Spleen (tissue), 11 donors: ENCODE measurements around the gene PHLDB2. TPM values are rescaled to one million over a fixed set of nuclear protein-coding genes. Genes with fewer than 3 reads are reported as not detected.

Experiments used
- DNase-seq: peaks from one replicate; pipeline ENCODE4 v3.0.0-alpha.2; 2020
- H3K27ac ChIP-seq, 8 donors: fragments of 200-600 bp; sonication (generic) in 7 of 8; 1 replicate in 4 of 8; 2 replicates in 4 of 8; pipeline versions ENCODE4 v1.5.0 to v1.8.0; 2016 to 2021; ENCODE audit warnings: inconsistent platforms in 4 of 8, mild to moderate bottlenecking in 4 of 8, moderate library complexity in 1 of 8
- H3K27me3 ChIP-seq, 7 donors: fragments of 200-600 bp; sonication (generic) in 6 of 7; replicated peaks in 1 of 7; 1 replicate in 4 of 7; 2 replicates in 3 of 7; pipeline versions ENCODE4 v1.5.0 to v1.8.0; 2016 to 2021; ENCODE audit warnings: inconsistent platforms in 3 of 7, mild to moderate bottlenecking in 1 of 7
- H3K36me3 ChIP-seq, 6 donors: fragments of 200-600 bp; sonication (generic) in 5 of 6; 1 replicate in 4 of 6; 2 replicates in 2 of 6; pipeline versions ENCODE4 v1.5.0 to v1.8.0; 2016 to 2021; ENCODE audit warnings: inconsistent platforms in 2 of 6
- H3K4me1 ChIP-seq, 6 donors: fragments of 200-600 bp; sonication (generic) in 5 of 6; 1 replicate in 3 of 6; 2 replicates in 3 of 6; pipeline versions ENCODE4 v1.5.0 to v1.8.0; 2016 to 2021; ENCODE audit warnings: inconsistent platforms in 3 of 6
- H3K4me3 ChIP-seq, 8 donors: fragments of 200-600 bp; sonication (generic) in 7 of 8; 1 replicate in 4 of 8; 2 replicates in 4 of 8; pipeline versions ENCODE4 v1.5.0 to v1.8.0; 2016 to 2021; ENCODE audit warnings: inconsistent platforms in 4 of 8, mild to moderate bottlenecking in 4 of 8, moderate library complexity in 2 of 8
- H3K9me3 ChIP-seq, 8 donors: fragments of 200-600 bp; sonication (generic) in 7 of 8; 1 replicate in 4 of 8; 2 replicates in 4 of 8; pipeline versions ENCODE4 v1.5.0 to v1.8.0; 2016 to 2021; ENCODE audit warnings: inconsistent platforms in 4 of 8
- POLR2A ChIP-seq, 3 donors: fragments of 450-650 bp; IDR thresholded peaks; one replicate each; pipeline ENCODE4 v1.5.1; 2017; ENCODE audit warnings: antibody characterized with exemption in 3 of 3, mild to moderate bottlenecking in 1 of 3
- POLR2AphosphoS5 ChIP-seq, 3 donors: sonication (generic); formaldehyde crosslinking; IDR thresholded peaks; one replicate each; pipeline ENCODE4 v1.5.1; 2017; ENCODE audit warnings: antibody characterized with exemption in 3 of 3
- WGBS, 5 donors: extraction: QIAGEN DNeasy Blood & Tissue Kit in 3 of 5; methylation state at CpG; one replicate each; pipeline versions ENCODE4 v1.1.5 to v1.1.7; 2013 to 2018; 5-methylcytosine and 5-hydroxymethylcytosine counted together
- intact Hi-C: fragments of 100-400 bp; cut with DNase I; formaldehyde crosslinking; loops from one replicate; pipeline ENCODE4 v1.15.0; 2023; ENCODE audit warnings: low total_unique reads
- polyA plus RNA-seq, 3 donors: library from polyadenylated mRNA; stranded (reverse); fragments of 200-250 nt; gene quantifications; one replicate each; pipeline ENCODE4 v1.2.1, GENCODE V29; 2013
- total RNA-seq, 7 donors: library from RNA; depleted of rRNA in 3 of 7; stranded (reverse); fragments of >200 nt in 3 of 7; fragmentation: NEBNext Ultra II Directional in 4 of 7; extraction: Animal tissue kit (Norgen Biotek cat#: 25700) in 4 of 7; gene quantifications; one replicate each; pipeline versions ENCODE4 v1.1.0 to v1.2.1, GENCODE V29; 2016 to 2021
- TF ChIP-seq, protein P1 (sequence below), 11 experiments: fragments of 200-600 bp in 7 of 11; fragments of 450-650 bp in 4 of 11; sonication (generic) in 4 of 11; IDR thresholded peaks in 8 of 11; conservative IDR thresholded peaks in 3 of 11; 1 replicate in 7 of 11; 2 replicates in 4 of 11; pipeline versions ENCODE4 v1.4.0 to v1.8.0; 2016 to 2021; ENCODE audit warnings: antibody characterized with exemption in 11 of 11, inconsistent platforms in 4 of 11, mild to moderate bottlenecking in 1 of 11
- donor health status: healthy with polysubstance abuse.
- donor health status: DM: no; HTN: no; CAD: no; lungs with moderate emphysema.
- donor health status: DM: no; HTN: no; CAD: no.
- donor health status: Bipolar disorder and iron deficiency.
- donor health status: healthy.
- donor health status: DM: no; HTN: no; CAD: no.
- donor health status: DM: yes; HTN: yes; CAD: no.

PHLDB2 gene
- total and polyA plus RNA-seq, 10 donors = 4.7 to 78.6 (median 42.3) TPM

DNA sequence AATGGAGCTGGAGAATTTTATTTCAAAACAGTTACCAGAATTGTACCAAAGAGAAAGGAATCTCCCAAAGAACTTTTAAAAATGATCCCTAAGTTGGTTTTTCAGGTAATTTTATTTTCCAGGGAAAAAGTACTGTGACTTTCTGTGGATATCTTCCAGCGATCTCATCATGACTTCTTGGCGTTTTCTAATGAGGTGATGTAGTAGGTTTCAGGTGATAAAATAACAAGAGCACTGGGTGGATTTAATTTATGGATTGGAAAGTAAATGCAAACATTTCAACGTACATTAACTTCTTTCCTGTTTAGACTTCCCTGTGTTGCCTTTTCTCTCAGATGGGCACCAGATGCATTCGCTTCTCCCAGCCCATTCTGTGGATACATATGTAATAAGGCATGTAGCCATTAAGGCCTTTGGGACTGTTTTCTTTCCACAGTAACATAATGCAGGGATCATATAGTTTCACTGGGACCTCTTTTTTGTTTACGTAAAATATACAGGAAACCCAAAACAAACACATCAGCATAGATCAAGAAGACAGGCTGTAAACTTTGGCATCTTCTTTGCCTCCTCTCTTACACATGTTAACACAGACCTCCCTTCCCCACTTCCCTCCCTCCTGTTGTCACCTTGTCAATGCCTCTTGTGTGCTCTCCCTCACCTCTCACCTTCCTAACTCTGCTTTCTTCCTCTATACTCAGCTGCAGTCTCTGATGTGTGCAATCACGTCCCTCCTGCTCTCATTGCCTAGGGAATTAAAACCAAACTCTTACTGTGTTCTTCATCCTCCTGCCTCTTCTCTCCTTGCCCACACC, 13.0 kb downstream of the PHLDB2 start:
- 81 to 86% (median 85%) methylated on average over 6 of the region's 6 CpGs for WGBS, 5 donors
- intact Hi-C loops = no loop called here
- no peak for DNase-seq
- H3K36me3 ChIP-seq = no peaks in the 10 kb centered on the region
- TF ChIP-seq POLR2AphosphoS5 (IDR thresholded peaks at IDR 0.05) (no peak), POLR2A (IDR thresholded peaks at IDR 0.05) (no peak)
- TF ChIP-seq, protein P1, sequence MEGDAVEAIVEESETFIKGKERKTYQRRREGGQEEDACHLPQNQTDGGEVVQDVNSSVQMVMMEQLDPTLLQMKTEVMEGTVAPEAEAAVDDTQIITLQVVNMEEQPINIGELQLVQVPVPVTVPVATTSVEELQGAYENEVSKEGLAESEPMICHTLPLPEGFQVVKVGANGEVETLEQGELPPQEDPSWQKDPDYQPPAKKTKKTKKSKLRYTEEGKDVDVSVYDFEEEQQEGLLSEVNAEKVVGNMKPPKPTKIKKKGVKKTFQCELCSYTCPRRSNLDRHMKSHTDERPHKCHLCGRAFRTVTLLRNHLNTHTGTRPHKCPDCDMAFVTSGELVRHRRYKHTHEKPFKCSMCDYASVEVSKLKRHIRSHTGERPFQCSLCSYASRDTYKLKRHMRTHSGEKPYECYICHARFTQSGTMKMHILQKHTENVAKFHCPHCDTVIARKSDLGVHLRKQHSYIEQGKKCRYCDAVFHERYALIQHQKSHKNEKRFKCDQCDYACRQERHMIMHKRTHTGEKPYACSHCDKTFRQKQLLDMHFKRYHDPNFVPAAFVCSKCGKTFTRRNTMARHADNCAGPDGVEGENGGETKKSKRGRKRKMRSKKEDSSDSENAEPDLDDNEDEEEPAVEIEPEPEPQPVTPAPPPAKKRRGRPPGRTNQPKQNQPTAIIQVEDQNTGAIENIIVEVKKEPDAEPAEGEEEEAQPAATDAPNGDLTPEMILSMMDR (IDR thresholded peaks at IDR 0.05 in 8 of 11, conservative IDR thresholded peaks at IDR 0.05 in 3 of 11) = no peak
- H3K4me3 ChIP-seq = no peak overlapping the region
- no peaks in the 10 kb centered on the region for H3K27me3 ChIP-seq
- peaks cover 0 to 3% (median 0%) of the 10 kb centered on the region in 8 donors for H3K9me3 ChIP-seq
- no peak overlapping the region for H3K27ac ChIP-seq
- H3K4me1 ChIP-seq = peaks cover 0 to 20% (median 13%) of the 10 kb centered on the region in 6 donors

DNA sequence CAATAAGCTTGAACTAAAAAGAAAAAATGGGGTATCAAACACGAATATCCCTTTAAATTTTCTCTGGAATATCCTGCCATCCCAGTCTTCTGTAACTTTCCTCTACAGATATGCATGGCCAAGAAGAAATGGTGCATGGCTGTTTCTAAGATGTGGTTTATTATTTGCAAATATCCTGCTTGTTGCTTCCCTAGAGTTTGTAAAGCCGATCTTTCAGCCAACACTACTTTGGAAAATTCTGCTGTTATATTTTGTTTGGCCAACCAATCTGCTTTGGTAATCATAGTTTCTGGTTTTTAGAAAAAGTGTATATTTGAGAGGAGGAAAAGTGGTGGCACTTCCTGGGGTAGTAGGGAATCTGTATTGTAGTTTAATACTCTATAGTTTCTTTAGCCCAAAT, 13.9 kb downstream of the PHLDB2 start:
- Histone ChIP-seq H3K9me3 (peaks cover 0 to 3% (median 0%) of the 10 kb centered on the region in 8 donors), H3K4me3 (no peak overlapping the region), H3K36me3 (no peaks in the 10 kb centered on the region), H3K27ac (no peak overlapping the region), H3K4me1 (peaks cover 0 to 19% (median 11%) of the 10 kb centered on the region in 6 donors), H3K27me3 (no peaks in the 10 kb centered on the region)
- TF ChIP-seq POLR2A (IDR thresholded peaks at IDR 0.05) (no peak), POLR2AphosphoS5 (IDR thresholded peaks at IDR 0.05) (no peak)
- TF ChIP-seq, protein P1 (IDR thresholded peaks at IDR 0.05 in 8 of 11, conservative IDR thresholded peaks at IDR 0.05 in 3 of 11) = no peak
- intact Hi-C loops = no loop called here
- no peak for DNase-seq
- 79 to 87% (median 85%) methylated on average over 2 of the region's 2 CpGs for WGBS, 5 donors

DNA sequence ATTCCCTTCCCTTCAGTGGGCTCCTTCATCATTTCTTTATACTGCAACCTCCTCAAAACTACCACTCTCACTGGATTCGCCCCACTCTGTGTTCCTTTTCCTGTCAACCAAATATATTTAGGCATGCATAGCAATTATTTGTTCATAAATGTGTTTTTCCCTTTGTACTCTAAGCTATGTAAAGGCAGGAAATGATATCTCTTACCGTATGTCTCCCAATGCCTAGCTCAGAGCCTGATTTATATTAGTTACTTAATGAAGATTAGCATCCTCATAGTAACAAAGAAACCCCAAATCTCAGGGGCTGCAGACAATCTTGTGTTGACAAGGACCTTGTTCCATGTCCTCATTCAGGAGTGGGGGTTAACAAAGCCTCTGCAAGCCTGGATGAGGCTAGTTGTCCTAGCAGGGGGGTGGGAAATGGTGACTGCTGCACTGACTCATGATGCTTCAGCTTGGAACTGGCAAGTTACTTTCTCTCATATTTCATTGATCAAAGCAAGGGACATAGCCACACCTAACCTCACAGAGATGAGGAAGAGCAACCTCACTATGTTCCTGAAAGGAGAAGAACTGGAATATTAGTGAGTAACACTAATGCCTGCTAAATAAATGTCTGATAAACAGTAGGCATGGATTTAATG, 15.2 kb downstream of the PHLDB2 start:
- Histone ChIP-seq H3K9me3 (peaks cover 0 to 3% (median 0%) of the 10 kb centered on the region in 8 donors), H3K4me1 (peaks cover 0 to 8% (median 3%) of the 10 kb centered on the region in 6 donors), H3K27ac (no peak overlapping the region), H3K36me3 (no peaks in the 10 kb centered on the region), H3K4me3 (no peak overlapping the region), H3K27me3 (no peaks in the 10 kb centered on the region)
- no peak for DNase-seq
- TF ChIP-seq POLR2A (IDR thresholded peaks at IDR 0.05) (no peak), POLR2AphosphoS5 (IDR thresholded peaks at IDR 0.05) (no peak)
- TF ChIP-seq, protein P1 (IDR thresholded peaks at IDR 0.05 in 8 of 11, conservative IDR thresholded peaks at IDR 0.05 in 3 of 11) = no peak
- intact Hi-C loops = no loop called here
- WGBS, 5 donors = 67 to 78% (median 74%) methylated on average over 2 of the region's 2 CpGs

DNA sequence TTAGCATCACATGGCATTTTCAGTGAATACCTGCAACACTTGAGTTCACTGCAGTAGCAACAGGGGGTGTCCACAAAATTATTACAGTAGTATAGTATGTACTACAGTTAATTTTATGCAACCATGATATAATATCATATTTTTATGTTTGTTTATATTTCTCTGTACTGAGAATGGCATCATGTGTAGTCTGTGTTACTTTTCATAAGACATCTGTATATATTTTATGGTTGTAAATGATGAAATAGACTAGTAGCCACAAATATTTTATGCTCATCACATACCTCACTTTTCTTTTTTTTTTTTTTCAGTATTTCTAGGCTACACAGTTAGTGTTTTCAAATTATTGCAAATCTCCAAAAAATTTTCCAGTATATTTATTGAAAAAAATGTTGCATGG, 22.4 kb downstream of the PHLDB2 start:
- intact Hi-C loops = no loop called here
- Histone ChIP-seq H3K4me3 (no peak overlapping the region), H3K4me1 (peaks cover 0 to 7% (median 0%) of the 10 kb centered on the region in 6 donors), H3K36me3 (peaks cover 0 to 17% (median 0%) of the 10 kb centered on the region in 6 donors), H3K27me3 (no peaks in the 10 kb centered on the region), H3K27ac (no peak overlapping the region), H3K9me3 (peaks cover 0 to 16% (median 9%) of the 10 kb centered on the region in 8 donors)
- TF ChIP-seq POLR2A (IDR thresholded peaks at IDR 0.05) = no peak
- TF ChIP-seq, protein P1 (IDR thresholded peaks at IDR 0.05 in 8 of 11, conservative IDR thresholded peaks at IDR 0.05 in 3 of 11) = no peak
- DNase-seq = no peak
